Spleen (tissue), 11 donors: Measurements from ENCODE around the gene MYO6. TPM values are rescaled to one million over a fixed set of nuclear protein-coding genes. Genes with fewer than 3 reads are reported as not detected.
A peak's percentile ranks its signal among the peaks of the same experiment; 100 is the strongest.

Source experiments
- DNase-seq: peaks from one replicate; pipeline ENCODE4 v3.0.0-alpha.2; 2020
- H3K27ac ChIP-seq, 8 donors: fragments of 200-600 bp; sonication (generic) in 7 of 8; 1 replicate in 4 of 8; 2 replicates in 4 of 8; pipeline versions ENCODE4 v1.5.0 to v1.8.0; 2016 to 2021; ENCODE audit warnings: inconsistent platforms in 4 of 8, mild to moderate bottlenecking in 4 of 8, moderate library complexity in 1 of 8
- H3K27me3 ChIP-seq, 7 donors: fragments of 200-600 bp; sonication (generic) in 6 of 7; replicated peaks in 1 of 7; 1 replicate in 4 of 7; 2 replicates in 3 of 7; pipeline versions ENCODE4 v1.5.0 to v1.8.0; 2016 to 2021; ENCODE audit warnings: inconsistent platforms in 3 of 7, mild to moderate bottlenecking in 1 of 7
- H3K36me3 ChIP-seq, 6 donors: fragments of 200-600 bp; sonication (generic) in 5 of 6; 1 replicate in 4 of 6; 2 replicates in 2 of 6; pipeline versions ENCODE4 v1.5.0 to v1.8.0; 2016 to 2021; ENCODE audit warnings: inconsistent platforms in 2 of 6
- H3K4me1 ChIP-seq, 6 donors: fragments of 200-600 bp; sonication (generic) in 5 of 6; 1 replicate in 3 of 6; 2 replicates in 3 of 6; pipeline versions ENCODE4 v1.5.0 to v1.8.0; 2016 to 2021; ENCODE audit warnings: inconsistent platforms in 3 of 6
- H3K4me3 ChIP-seq, 8 donors: fragments of 200-600 bp; sonication (generic) in 7 of 8; 1 replicate in 4 of 8; 2 replicates in 4 of 8; pipeline versions ENCODE4 v1.5.0 to v1.8.0; 2016 to 2021; ENCODE audit warnings: inconsistent platforms in 4 of 8, mild to moderate bottlenecking in 4 of 8, moderate library complexity in 2 of 8
- H3K9me3 ChIP-seq, 8 donors: fragments of 200-600 bp; sonication (generic) in 7 of 8; 1 replicate in 4 of 8; 2 replicates in 4 of 8; pipeline versions ENCODE4 v1.5.0 to v1.8.0; 2016 to 2021; ENCODE audit warnings: inconsistent platforms in 4 of 8
- POLR2A ChIP-seq, 3 donors: fragments of 450-650 bp; IDR thresholded peaks; one replicate each; pipeline ENCODE4 v1.5.1; 2017; ENCODE audit warnings: antibody characterized with exemption in 3 of 3, mild to moderate bottlenecking in 1 of 3
- POLR2AphosphoS5 ChIP-seq, 3 donors: sonication (generic); formaldehyde crosslinking; IDR thresholded peaks; one replicate each; pipeline ENCODE4 v1.5.1; 2017; ENCODE audit warnings: antibody characterized with exemption in 3 of 3
- WGBS, 5 donors: extraction: QIAGEN DNeasy Blood & Tissue Kit in 3 of 5; methylation state at CpG; one replicate each; pipeline versions ENCODE4 v1.1.5 to v1.1.7; 2013 to 2018; 5-methylcytosine and 5-hydroxymethylcytosine counted together
- intact Hi-C: fragments of 100-400 bp; cut with DNase I; formaldehyde crosslinking; loops from one replicate; pipeline ENCODE4 v1.15.0; 2023; ENCODE audit warnings: low total_unique reads
- polyA plus RNA-seq, 3 donors: library from polyadenylated mRNA; stranded (reverse); fragments of 200-250 nt; gene quantifications; one replicate each; pipeline ENCODE4 v1.2.1, GENCODE V29; 2013
- total RNA-seq, 7 donors: library from RNA; depleted of rRNA in 3 of 7; stranded (reverse); fragments of >200 nt in 3 of 7; fragmentation: NEBNext Ultra II Directional in 4 of 7; extraction: Animal tissue kit (Norgen Biotek cat#: 25700) in 4 of 7; gene quantifications; one replicate each; pipeline versions ENCODE4 v1.1.0 to v1.2.1, GENCODE V29; 2016 to 2021
- TF ChIP-seq, protein P1 (sequence below), 11 experiments: fragments of 200-600 bp in 7 of 11; fragments of 450-650 bp in 4 of 11; sonication (generic) in 4 of 11; IDR thresholded peaks in 8 of 11; conservative IDR thresholded peaks in 3 of 11; 1 replicate in 7 of 11; 2 replicates in 4 of 11; pipeline versions ENCODE4 v1.4.0 to v1.8.0; 2016 to 2021; ENCODE audit warnings: antibody characterized with exemption in 11 of 11, inconsistent platforms in 4 of 11, mild to moderate bottlenecking in 1 of 11
- donor health status: healthy with polysubstance abuse.
- donor health status: DM: no; HTN: no; CAD: no; lungs with moderate emphysema.
- donor health status: DM: no; HTN: no; CAD: no.
- donor health status: Bipolar disorder and iron deficiency.
- donor health status: healthy.
- donor health status: DM: no; HTN: no; CAD: no.
- donor health status: DM: yes; HTN: yes; CAD: no.

Gene MYO6
- total and polyA plus RNA-seq, 10 donors = 4.2 to 29.1 (median 18.2) TPM

DNA sequence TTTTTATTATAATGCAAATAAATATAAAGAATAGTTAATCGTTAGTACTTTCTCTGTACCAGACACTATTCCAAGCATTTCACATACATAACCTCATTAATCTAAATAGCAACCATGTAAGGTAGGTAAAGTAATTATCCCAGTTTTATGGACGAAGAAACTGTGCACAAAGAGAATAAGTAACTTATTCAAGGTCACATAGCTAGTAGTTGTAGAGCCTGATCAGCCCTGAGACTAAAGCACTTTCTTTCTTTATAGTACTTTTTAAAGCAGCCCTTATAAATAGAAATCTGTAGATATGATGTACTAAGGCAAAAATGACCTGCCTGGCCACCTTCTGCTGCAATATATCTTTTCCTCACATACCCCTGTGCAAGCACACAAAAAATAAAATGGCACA, 104.8 kb downstream of the MYO6 start:
- Histone ChIP-seq H3K4me3 (no peak overlapping the region), H3K27me3 (no peaks in the 10 kb centered on the region), H3K36me3 (peaks cover 0 to 5% (median 0%) of the 10 kb centered on the region in 6 donors), H3K9me3 (no peaks in the 10 kb centered on the region), H3K27ac (no peak overlapping the region), H3K4me1 (no peaks in the 10 kb centered on the region)
- intact Hi-C loops = no loop called here
- WGBS, 5 donors = 84 to 93% (median 88%) methylated on average over 2 of the region's 2 CpGs
- no peak for DNase-seq
- no peak for TF ChIP-seq POLR2AphosphoS5 (IDR thresholded peaks at IDR 0.05)
- TF ChIP-seq, protein P1, sequence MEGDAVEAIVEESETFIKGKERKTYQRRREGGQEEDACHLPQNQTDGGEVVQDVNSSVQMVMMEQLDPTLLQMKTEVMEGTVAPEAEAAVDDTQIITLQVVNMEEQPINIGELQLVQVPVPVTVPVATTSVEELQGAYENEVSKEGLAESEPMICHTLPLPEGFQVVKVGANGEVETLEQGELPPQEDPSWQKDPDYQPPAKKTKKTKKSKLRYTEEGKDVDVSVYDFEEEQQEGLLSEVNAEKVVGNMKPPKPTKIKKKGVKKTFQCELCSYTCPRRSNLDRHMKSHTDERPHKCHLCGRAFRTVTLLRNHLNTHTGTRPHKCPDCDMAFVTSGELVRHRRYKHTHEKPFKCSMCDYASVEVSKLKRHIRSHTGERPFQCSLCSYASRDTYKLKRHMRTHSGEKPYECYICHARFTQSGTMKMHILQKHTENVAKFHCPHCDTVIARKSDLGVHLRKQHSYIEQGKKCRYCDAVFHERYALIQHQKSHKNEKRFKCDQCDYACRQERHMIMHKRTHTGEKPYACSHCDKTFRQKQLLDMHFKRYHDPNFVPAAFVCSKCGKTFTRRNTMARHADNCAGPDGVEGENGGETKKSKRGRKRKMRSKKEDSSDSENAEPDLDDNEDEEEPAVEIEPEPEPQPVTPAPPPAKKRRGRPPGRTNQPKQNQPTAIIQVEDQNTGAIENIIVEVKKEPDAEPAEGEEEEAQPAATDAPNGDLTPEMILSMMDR (IDR thresholded peaks at IDR 0.05 in 8 of 11, conservative IDR thresholded peaks at IDR 0.05 in 3 of 11) = no peak
- no peak for TF ChIP-seq POLR2A (IDR thresholded peaks at IDR 0.05)

DNA sequence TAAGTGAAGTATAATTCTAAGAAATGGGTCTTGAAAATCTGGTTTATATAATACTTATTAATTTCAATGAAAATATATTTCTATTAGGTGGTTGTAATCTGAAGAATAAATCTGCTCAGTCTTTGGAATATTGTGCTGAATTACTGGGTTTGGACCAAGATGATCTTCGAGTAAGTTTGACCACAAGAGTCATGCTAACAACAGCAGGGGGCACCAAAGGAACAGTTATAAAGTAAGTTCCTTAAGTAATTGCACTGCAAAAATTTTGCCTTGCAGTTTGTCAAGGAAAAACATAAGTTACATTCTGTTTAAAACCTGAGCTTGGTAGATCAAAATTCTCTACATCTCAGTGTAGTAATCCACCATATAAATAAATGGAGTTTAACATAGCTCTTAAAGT, 106.0 kb downstream of the MYO6 start:
- H3K27ac ChIP-seq = no peak overlapping the region
- no peaks in the 10 kb centered on the region for H3K9me3 ChIP-seq
- TF ChIP-seq, protein P1 (IDR thresholded peaks at IDR 0.05 in 8 of 11, conservative IDR thresholded peaks at IDR 0.05 in 3 of 11) = peak in 5 of 11 experiments; percentile 13 to 45 (median 34)
- TF ChIP-seq POLR2A (IDR thresholded peaks at IDR 0.05) = no peak
- H3K27me3 ChIP-seq = no peaks in the 10 kb centered on the region
- H3K4me3 ChIP-seq = no peak overlapping the region
- no peaks in the 10 kb centered on the region for H3K4me1 ChIP-seq
- WGBS, 5 donors = 3 to 11% (median 6%) methylated on average over 1 of the region's 1 CpG
- H3K36me3 ChIP-seq = peaks cover 0 to 12% (median 1%) of the 10 kb centered on the region in 6 donors
- DNase-seq = no peak
- intact Hi-C loops = no loop called here

DNA sequence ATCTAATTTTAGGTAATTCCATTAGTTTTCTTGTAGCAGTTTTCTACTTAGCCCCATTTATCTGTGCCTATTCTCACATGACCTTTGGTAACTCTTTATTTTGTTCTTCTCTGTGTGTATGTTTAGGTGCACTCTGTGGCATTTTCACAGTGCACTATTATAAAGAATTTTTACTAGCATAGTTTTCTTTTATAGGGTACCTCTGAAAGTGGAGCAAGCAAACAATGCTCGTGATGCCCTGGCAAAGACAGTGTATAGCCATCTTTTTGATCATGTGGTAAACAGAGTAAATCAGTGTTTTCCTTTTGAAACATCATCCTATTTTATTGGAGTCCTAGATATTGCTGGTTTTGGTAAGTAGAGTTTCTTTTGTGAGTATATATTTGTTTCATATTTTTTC, 107.9 kb downstream of the MYO6 start:
- TF ChIP-seq POLR2AphosphoS5 (IDR thresholded peaks at IDR 0.05) (no peak), POLR2A (IDR thresholded peaks at IDR 0.05) (no peak)
- TF ChIP-seq, protein P1 (IDR thresholded peaks at IDR 0.05 in 8 of 11, conservative IDR thresholded peaks at IDR 0.05 in 3 of 11) = no peak
- DNase-seq = no peak
- WGBS, 5 donors = 74 to 85% (median 78%) methylated on average over 1 of the region's 1 CpG
- Histone ChIP-seq H3K4me3 (no peak overlapping the region), H3K27ac (no peak overlapping the region), H3K9me3 (no peaks in the 10 kb centered on the region), H3K27me3 (no peaks in the 10 kb centered on the region), H3K4me1 (no peaks in the 10 kb centered on the region), H3K36me3 (peaks cover 0 to 12% (median 1%) of the 10 kb centered on the region in 6 donors)
- intact Hi-C loops = no loop called here

DNA sequence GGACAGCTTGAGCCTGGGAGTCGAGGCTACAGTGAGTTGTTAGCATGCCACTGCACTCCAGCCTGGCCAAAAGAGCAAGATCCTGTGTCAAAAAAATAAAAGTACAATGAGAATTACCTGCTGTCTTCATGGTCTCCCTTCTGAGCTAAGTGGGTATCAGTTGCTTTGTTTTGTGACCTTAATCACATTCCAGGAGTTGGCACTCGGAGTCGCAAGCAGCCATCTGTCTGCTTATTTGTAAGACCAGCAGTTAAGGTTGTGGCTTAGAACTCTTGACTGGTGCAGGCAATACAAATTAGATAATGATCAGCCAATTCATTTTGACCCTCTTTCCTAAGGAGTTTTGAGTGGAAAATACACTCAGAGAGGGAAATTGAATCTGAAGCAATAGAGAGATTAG, 114.0 kb downstream of the MYO6 start:
- no peak for DNase-seq
- WGBS, 5 donors = 64 to 88% (median 83%) methylated on average over 3 of the region's 3 CpGs
- intact Hi-C loops = no loop called here

DNA sequence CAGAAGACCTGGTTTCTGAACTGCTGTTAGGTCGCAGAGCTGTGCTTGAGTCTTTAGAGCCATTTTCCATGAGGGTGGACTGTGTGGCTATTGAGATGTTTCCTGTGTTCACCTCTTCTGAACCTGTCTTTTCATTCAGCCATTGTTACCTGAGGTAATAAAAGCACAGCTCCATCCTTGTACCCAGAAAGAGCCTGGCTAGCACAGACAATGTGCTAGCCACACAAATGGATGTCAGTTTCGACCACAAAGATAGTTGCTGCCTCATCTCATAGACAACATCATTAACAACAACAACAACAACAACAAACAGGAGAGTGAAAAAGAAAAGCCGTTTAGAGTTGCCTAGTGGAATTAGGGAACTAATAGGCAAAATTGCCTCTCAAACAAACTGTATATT, 114.7 kb downstream of the MYO6 start:
- Histone ChIP-seq H3K27me3 (no peaks in the 10 kb centered on the region), H3K4me1 (no peaks in the 10 kb centered on the region), H3K4me3 (no peak overlapping the region), H3K9me3 (no peaks in the 10 kb centered on the region), H3K27ac (no peak overlapping the region), H3K36me3 (peaks cover 0 to 29% (median 1%) of the 10 kb centered on the region in 6 donors)
- intact Hi-C loops = no loop called here
- no peak for TF ChIP-seq POLR2AphosphoS5 (IDR thresholded peaks at IDR 0.05)
- TF ChIP-seq, protein P1 (IDR thresholded peaks at IDR 0.05 in 8 of 11, conservative IDR thresholded peaks at IDR 0.05 in 3 of 11) = no peak
- TF ChIP-seq POLR2A (IDR thresholded peaks at IDR 0.05) = no peak
- 56 to 85% (median 65%) methylated on average over 2 to 3 of the region's 3 CpGs for WGBS, 5 donors
- no peak for DNase-seq

More for the DNA sequence above, 114.0 kb downstream of the MYO6 start:
- TF ChIP-seq POLR2AphosphoS5 (IDR thresholded peaks at IDR 0.05) (no peak), POLR2A (IDR thresholded peaks at IDR 0.05) (no peak)
- no peak overlapping the region for H3K4me3 ChIP-seq
- H3K4me1 ChIP-seq = no peaks in the 10 kb centered on the region
- peaks cover 0 to 29% (median 1%) of the 10 kb centered on the region in 6 donors for H3K36me3 ChIP-seq
- H3K9me3 ChIP-seq = no peaks in the 10 kb centered on the region
- H3K27ac ChIP-seq = no peak overlapping the region
- H3K27me3 ChIP-seq = no peaks in the 10 kb centered on the region
